ACHN (cell line): Measurements from ENCODE around the gene CYTH1.

Experiments used
- DNase-seq: peaks from one replicate; pipeline ENCODE4 v3.0.0-alpha.2; 2015
- in situ Hi-C: cut with HindIII; loops from 2 replicates; pipeline ENCODE4 v1.10.0; 2017; ENCODE audit warnings: low sequenced_read_pairs, low pct_ligation_motif_present, low pct_unique_long_range_greater_than_20kb

CYTH1 gene

GRCh38 chr17:78808163-78808562 lies 26.1 kb upstream of the CYTH1 start:
- no peak for DNase-seq
- in situ Hi-C loops = no loop called here

DNA sequence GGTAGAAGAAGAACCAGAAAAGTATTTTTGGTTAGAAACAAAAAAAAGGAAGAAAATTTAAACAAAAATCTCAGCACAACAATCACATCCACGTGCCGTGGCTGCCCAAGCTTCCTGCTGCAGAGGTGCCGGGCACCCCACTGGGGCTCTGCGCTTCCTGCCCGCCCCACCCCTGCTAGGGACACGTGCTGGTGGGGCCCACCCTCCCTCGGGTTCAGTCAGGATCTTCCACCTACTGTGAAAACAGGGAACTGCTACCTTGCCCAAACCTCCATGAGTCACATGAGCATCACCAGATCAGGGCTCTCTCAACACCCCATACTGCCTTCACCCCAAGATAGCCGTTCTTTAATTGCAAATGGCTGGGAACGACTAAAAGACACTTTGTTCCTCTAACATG lies 24.4 kb upstream of the CYTH1 start:
- in situ Hi-C loops = no loop called here
- no peak for DNase-seq

GRCh38 chr17:78805301-78805700 lies 23.2 kb upstream of the CYTH1 start:
- no peak for DNase-seq
- in situ Hi-C loops = no loop called here

- in situ Hi-C loops = no loop called here
- no peak for DNase-seq
These were observed 22.7 kb upstream of the CYTH1 start for GRCh38 chr17:78804777-78805176.

GRCh38 chr17:78803186-78803845 lies 21.2 kb upstream of the CYTH1 start:
- in situ Hi-C loops = no loop called here
- no peak for DNase-seq

GRCh38 chr17:78802459-78802858 lies 20.4 kb upstream of the CYTH1 start:
- no peak for DNase-seq
- in situ Hi-C loops = no loop called here

DNA sequence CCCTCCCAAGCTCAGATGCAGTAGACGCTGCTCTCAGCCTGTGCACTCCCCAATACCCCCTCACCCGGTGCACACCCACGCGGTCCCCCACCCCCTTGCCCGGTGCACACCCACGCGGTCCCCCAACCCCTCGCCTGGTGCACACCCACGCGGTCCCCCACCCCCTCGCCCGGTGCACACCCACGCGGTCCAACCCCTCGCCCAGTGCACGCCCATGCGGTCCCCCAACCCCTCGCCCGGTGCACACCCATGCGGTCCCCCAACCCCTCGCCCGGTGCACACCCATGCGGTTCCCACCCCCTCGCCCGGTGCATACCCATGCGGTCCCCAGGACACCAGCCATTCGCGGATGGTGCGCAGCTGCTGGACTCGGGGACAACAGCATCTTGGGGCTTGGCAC lies 19.9 kb upstream of the CYTH1 start:
- in situ Hi-C loops = no loop called here
- DNase-seq = no peak

DNA sequence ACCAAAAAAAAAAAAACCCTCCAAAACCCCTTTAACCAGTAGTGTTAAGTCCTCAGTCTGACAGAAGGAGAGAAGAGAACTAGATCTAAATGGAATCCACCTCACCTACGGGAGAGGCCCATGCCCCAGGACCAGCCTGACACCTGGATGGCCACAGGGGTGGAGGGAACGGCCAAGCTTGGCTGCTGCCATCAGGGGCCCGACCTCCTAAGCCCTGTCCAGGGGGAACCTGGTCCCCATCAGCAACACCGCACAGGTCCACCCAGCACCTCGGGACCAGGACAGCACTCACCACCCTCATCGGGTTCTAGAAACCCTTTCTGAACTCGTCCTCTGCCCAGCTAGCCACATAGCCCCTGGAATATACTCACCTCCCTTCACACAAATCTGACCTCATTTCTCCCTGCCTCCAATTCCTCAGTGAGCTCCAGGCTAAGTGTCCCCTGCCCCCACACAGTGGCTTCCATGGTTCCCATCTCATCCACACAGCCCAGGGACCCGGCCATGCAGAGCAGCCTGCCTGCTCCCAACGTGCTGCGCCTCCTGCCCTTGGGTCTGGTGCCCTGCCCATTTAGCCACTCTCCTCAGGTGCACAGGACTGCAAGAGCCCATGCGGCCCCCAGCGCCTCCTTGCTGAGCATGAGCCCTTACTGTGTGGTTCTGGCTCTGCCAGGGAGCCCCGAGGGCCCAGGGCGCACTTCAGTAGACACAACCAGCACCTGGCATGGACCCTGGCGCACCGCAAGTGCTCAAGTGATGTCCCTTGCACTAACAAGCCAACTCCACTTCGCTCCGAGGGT lies 18.3 kb upstream of the CYTH1 start:
- no peak for DNase-seq
- in situ Hi-C loops = no loop called here

- peak; percentile 30 for DNase-seq
- in situ Hi-C loops = no loop called here
These were observed 16.9 kb upstream of the CYTH1 start for GRCh38 chr17:78798695-78799559.

- DNase-seq = no peak
- in situ Hi-C loops = no loop called here
These were observed 15.9 kb upstream of the CYTH1 start for GRCh38 chr17:78797691-78798585.

DNA sequence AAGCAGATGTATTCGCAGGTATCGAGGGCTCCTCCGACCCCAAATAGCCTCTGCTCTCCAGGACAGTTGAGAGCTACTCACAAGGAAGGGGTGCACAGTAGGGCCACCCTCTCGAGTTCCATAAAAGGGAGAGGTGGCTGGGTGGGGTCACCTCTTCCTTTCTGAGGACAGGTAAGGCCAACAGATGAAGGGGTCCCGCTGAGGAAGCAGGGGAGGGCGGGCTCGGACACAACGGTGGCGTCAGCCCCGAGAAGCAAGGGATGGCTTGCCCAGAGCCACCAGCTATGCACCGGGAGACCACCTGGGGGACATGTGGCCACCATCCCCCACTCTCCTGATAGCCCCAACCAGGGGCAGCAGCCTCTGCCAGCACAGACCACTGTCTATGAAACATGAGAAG lies 15.1 kb upstream of the CYTH1 start:
- DNase-seq = no peak
- in situ Hi-C loops = no loop called here

DNA sequence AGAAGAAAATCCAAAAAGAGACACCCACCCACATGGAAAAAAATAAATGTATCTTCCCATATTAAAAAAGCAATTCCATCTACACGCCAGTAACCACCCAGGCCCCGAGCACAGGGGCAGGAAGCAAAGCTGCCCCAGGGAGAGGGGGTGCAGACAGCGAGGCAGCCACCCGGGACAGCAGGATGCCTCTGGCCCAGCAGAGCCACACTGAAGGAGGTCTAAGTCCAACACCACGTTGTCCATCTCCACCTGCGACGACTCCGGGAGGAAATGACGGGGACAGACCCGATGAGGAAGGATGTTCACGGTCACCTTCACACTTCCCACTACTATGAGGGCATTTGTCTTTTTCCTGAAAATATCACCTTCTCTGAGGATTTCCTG lies 14.4 kb upstream of the CYTH1 start:
- no peak for DNase-seq
- in situ Hi-C loops = no loop called here

DNA sequence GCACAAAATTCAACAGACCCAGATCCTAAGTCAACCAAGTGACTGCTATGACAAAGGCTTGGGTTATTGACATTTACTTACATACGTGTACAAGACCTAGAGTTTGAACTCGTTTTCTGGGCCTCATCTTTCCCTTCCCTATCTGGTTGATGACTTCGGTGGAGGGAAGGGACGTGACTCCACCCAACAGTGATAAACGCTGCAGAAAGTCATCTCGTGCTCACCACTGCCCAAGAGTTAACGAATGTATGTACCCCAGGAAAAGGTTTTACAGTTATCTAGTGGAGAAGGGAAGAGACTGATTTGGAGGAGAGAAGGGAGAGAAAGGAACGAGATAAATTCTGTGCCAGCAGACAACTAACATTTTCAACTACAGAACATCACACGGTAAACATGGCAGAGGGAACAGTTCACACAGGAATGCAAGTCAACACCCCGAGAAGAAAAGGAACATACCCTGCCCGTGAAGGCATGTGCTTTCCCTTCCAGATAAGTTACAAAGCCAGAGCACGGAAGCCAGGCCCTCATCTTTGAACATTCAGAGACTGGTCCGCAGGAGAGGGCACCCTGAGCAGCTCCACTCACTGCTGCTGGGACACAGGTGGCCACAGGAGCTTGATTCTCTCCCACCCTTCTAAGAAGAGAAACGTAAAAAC lies 13.9 kb upstream of the CYTH1 start:
- in situ Hi-C loops = no loop called here
- no peak for DNase-seq

GRCh38 chr17:78794864-78795640 lies 13.0 kb upstream of the CYTH1 start:
- DNase-seq = no peak
- in situ Hi-C loops = no loop called here

- in situ Hi-C loops = no loop called here
- no peak for DNase-seq
These were observed 12.3 kb upstream of the CYTH1 start for GRCh38 chr17:78794399-78794798.

- in situ Hi-C loops = no loop called here
These were observed 11.9 kb upstream of the CYTH1 start for GRCh38 chr17:78793968-78794367.

DNA sequence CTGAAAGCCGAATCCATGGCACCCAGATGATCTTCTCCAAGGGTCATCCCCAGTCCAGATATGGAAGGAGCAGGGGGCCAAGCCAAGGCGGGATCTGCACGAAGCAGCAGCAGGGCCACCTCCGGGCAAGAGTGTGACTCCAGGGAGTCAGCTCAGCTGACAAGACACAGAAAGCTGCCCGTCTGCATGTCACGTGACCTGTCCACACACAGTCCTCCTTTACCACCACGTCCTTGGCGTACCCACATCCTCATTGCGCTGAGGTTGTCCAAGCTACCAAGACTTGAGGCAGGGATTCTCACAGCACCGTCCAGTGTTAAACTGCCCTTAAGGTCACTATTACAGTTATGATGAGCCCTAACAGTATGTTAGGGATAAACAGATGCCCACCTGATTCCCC lies 11.3 kb upstream of the CYTH1 start:
- DNase-seq = no peak
- in situ Hi-C loops = no loop called here

More at GRCh38 chr17:78793968-78794367, 11.9 kb upstream of the CYTH1 start:
- no peak for DNase-seq
